ENCODE measurements around the gene LRRN4CL. TPM values are rescaled to one million over a fixed set of nuclear protein-coding genes. Genes with fewer than 3 reads are reported as not detected.

LRRN4CL gene
- total RNA-seq, 4 donors from 2014 or later, result 17.3 to 42.2 (median 32.3) TPM

- TF ChIP-seq, protein P1, sequence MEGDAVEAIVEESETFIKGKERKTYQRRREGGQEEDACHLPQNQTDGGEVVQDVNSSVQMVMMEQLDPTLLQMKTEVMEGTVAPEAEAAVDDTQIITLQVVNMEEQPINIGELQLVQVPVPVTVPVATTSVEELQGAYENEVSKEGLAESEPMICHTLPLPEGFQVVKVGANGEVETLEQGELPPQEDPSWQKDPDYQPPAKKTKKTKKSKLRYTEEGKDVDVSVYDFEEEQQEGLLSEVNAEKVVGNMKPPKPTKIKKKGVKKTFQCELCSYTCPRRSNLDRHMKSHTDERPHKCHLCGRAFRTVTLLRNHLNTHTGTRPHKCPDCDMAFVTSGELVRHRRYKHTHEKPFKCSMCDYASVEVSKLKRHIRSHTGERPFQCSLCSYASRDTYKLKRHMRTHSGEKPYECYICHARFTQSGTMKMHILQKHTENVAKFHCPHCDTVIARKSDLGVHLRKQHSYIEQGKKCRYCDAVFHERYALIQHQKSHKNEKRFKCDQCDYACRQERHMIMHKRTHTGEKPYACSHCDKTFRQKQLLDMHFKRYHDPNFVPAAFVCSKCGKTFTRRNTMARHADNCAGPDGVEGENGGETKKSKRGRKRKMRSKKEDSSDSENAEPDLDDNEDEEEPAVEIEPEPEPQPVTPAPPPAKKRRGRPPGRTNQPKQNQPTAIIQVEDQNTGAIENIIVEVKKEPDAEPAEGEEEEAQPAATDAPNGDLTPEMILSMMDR (IDR thresholded peaks at IDR 0.05; ENCODE audit: low read depth), result no peak
Observed at GRCh38 chr11:62708392-62708791, 19.1 kb upstream of the LRRN4CL start.

- TF ChIP-seq, protein P1 (IDR thresholded peaks at IDR 0.05; ENCODE audit: low read depth), result no peak
Observed at GRCh38 chr11:62707277-62707861, 18.0 kb upstream of the LRRN4CL start, which contains the start of the genes BSCL2 and GNG3. BSCL2 (minus strand) TSS chr11:62707424; CDS start chr11:62707195, 229 bp downstream. GNG3 (plus strand) TSS chr11:62707676; CDS start chr11:62708296, 620 bp downstream.

- TF ChIP-seq, protein P1 (IDR thresholded peaks at IDR 0.05; ENCODE audit: low read depth), result no peak
Observed at GRCh38 chr11:62706850-62707247, 17.5 kb upstream of the LRRN4CL start.

DNA sequence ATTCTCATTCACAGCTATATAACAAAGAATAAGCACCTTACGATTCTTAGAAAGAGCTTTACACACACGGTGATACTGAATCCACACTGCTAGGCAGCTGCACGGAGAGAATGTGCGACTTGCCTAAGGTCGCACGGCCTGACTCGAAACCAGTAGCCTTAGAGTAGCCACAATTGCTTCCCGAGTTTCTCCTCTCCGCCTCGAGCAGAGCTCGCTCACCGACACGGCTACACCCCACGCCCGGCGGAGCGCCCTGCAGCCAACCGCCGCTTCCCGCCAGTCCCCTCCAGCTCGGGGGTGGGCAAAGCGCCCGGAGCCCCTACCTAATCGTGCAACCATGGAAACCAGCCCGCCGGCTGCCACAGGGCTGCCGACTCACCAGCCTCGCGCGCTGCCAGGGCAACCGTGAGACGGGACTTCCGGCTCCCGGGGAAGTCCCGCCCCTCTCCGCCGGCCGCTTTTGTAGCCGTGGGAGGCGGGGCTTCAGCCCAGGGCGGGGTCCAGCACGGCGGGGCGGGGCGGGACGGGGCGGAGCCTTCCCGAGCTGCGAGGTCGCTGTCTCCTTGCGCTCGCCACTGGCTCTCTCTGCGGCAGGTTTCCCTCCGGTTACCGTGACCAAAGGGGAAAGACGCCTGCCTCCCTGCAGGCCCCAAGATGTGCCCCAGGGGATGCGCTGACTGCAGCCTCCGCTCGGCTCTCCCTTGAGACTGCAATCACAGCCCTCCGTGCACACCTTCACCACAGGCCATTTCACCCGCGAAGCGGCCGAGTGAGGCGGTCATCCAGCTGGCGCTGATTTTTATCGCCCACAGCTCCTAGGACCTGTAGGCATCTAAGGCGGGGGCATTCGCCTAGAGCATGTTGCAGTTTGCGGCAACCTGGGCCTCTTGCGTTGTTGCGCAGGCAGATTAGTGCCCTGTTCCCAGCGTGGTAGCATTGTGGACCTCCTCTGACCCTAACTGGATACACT lies 16.8 kb upstream of the LRRN4CL start:
- TF ChIP-seq, protein P1 (IDR thresholded peaks at IDR 0.05; ENCODE audit: low read depth), result no peak

DNA sequence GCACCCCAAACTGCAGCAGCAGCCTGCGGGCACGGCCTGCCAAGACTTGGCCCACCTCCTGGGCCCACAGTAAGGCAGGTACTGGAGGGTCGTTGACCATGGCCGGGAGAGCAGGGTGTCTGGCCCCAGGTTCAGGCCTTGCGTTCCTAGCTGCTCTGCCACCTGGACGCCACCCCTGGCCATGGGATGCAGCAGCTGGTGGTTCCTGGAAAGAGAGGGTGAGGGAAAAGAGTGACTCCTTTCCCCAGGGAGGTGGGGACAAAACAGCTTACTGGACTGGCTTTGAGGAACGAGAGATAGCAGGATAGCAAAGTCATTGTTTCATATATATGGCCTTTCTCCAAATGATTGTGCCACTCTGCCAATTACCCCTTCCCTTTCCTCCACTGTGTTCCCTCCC lies 16.1 kb upstream of the LRRN4CL start:
- TF ChIP-seq, protein P1 (IDR thresholded peaks at IDR 0.05; ENCODE audit: low read depth), result no peak

DNA sequence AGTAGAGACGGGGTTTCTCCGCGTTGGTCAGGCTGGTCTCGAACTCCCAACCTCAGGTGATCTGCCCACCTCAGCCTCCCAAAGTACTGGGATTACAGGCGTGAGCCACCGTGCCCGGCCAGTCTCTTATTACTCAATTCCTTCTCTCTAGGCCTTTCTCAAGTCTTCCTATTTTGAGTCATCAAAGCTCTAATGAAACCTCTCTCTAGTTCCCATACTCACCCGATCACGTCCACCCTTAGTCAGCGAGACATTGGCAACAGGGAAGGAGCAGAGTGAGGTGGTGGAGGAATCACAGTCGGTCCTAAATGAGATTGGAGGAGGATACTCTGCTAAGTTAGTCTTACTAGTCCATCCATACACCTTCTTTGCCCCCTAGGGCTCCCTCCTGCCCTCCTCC lies 12.9 kb upstream of the LRRN4CL start:
- TF ChIP-seq, protein P1 (IDR thresholded peaks at IDR 0.05; ENCODE audit: low read depth), result no peak
